A549 treated with AZD9567 at 1 μM for 4 hours (cell line): ENCODE data around the gene DNAJC17. TPM values are rescaled to one million over a fixed set of nuclear protein-coding genes. Genes with fewer than 3 reads are reported as not detected.

ENCODE experiments used
- total RNA-seq: library from RNA; stranded (reverse); fragments of 200-300 nt; extraction: Qiagen RNA extraction; gene quantifications from 5 replicates; pipeline ENCODE4 v1.2.3, GENCODE V29; 2022; ENCODE audit not compliant: insufficient read depth

DNAJC17 gene
- 6.2 to 21.7 TPM (median 20.1 TPM) in 5 replicates for total RNA-seq

GRCh38 chr15:40807028-40807887 lies at the start of gene DNAJC17, which contains the start of gene ZFYVE19:
Gene DNAJC17, minus strand, starts transcription at chr15:40807473. Its CDS starts 27 bp downstream, at chr15:40807446.
Gene ZFYVE19, plus strand, starts transcription at chr15:40807089. Its CDS starts 501 bp downstream, at chr15:40807590.

GRCh38 chr15:40843885-40844695 lies 36.8 kb upstream of the DNAJC17 start, which contains the start of gene SPINT1:
Gene SPINT1, plus strand, starts transcription at chr15:40844048. Its CDS starts 507 bp downstream, at chr15:40844555.

GRCh38 chr15:40828447-40829036 lies 21.3 kb upstream of the DNAJC17 start, which contains the start of gene PPP1R14D:
Gene PPP1R14D, minus strand, starts transcription at chr15:40828708. Its CDS starts 67 bp downstream, at chr15:40828641.

GRCh38 chr15:40769274-40770146 lies 37.8 kb downstream of the DNAJC17 start, which contains the start of gene C15orf62:
Gene C15orf62, plus strand, starts transcription at chr15:40769980. Its CDS starts 516 bp downstream, at chr15:40770496.

GRCh38 chr15:40763801-40764628 lies 43.3 kb downstream of the DNAJC17 start, which contains the start of gene GCHFR:
Gene GCHFR, plus strand, starts transcription at chr15:40764068. Its CDS starts 113 bp downstream, at chr15:40764181.

GRCh38 chr15:40754883-40755811 lies 52.1 kb downstream of the DNAJC17 start, which contains the start of gene RMDN3:
Gene RMDN3, minus strand, starts transcription at chr15:40755254. Its CDS starts 471 bp downstream, at chr15:40754783.

Other genes with a start within 250 kb of the DNAJC17 start
- gene CCDC32, start 242.4 kb downstream of the DNAJC17 start, total RNA-seq: 14.6 to 17.3 TPM (median 15.5 TPM) in 5 replicates
- gene RPUSD2, start 238.2 kb downstream of the DNAJC17 start, total RNA-seq: 8.6 to 17.1 TPM (median 16.1 TPM) in 5 replicates
- gene KNL1, start 213.2 kb downstream of the DNAJC17 start, total RNA-seq: 5.3 to 10.1 TPM (median 7.6 TPM) in 5 replicates
- gene RAD51, start 112.3 kb downstream of the DNAJC17 start, total RNA-seq: 17.8 to 23.1 TPM (median 18.9 TPM) in 5 replicates
- 23.3 to 34.5 TPM (median 24.8 TPM) in 5 replicates for gene RMDN3, start 52.2 kb downstream of the DNAJC17 start, total RNA-seq
- 8.1 to 9.4 TPM (median 8.3 TPM) in 5 replicates for gene GCHFR, start 43.4 kb downstream of the DNAJC17 start, total RNA-seq
- gene C15orf62, start 37.5 kb downstream of the DNAJC17 start, total RNA-seq: 0.05 to 0.09 TPM (median 0.06 TPM) in 4 of 5 replicates, not detected in the other
- 17.5 to 23.6 TPM (median 18.1 TPM) in 5 replicates for gene ZFYVE19, start 384 bp downstream of the DNAJC17 start, total RNA-seq
- gene PPP1R14D, start 21.2 kb upstream of the DNAJC17 start, total RNA-seq: 0.12 to 0.29 TPM (median 0.23 TPM) in 4 of 5 replicates, not detected in the other
- gene SPINT1, start 36.6 kb upstream of the DNAJC17 start, total RNA-seq: 0.53 to 0.92 TPM (median 0.72 TPM) in 4 of 5 replicates, not detected in the other
- 4.0 to 4.8 TPM (median 4.6 TPM) in 5 replicates for gene RHOV, start 66.8 kb upstream of the DNAJC17 start, total RNA-seq
- 17.2 to 25.9 TPM (median 22.3 TPM) in 5 replicates for gene VPS18, start 87.0 kb upstream of the DNAJC17 start, total RNA-seq
- 1.2 to 1.4 TPM (median 1.3 TPM) in 4 of 5 replicates, not detected in the other for gene DLL4, start 121.9 kb upstream of the DNAJC17 start, total RNA-seq
- gene CHAC1, start 146.0 kb upstream of the DNAJC17 start, total RNA-seq: 3.6 to 9.7 TPM (median 7.1 TPM) in 5 replicates